ENCODE measurements around the gene PMAIP1. TPM values are rescaled to one million over a fixed set of nuclear protein-coding genes. Genes with fewer than 3 reads are reported as not detected.
A peak's percentile ranks its signal among the peaks of the same experiment; 100 is the strongest.

The PMAIP1 gene
- total RNA-seq, 1 donor from 2014 or later: 3.2 TPM

DNA sequence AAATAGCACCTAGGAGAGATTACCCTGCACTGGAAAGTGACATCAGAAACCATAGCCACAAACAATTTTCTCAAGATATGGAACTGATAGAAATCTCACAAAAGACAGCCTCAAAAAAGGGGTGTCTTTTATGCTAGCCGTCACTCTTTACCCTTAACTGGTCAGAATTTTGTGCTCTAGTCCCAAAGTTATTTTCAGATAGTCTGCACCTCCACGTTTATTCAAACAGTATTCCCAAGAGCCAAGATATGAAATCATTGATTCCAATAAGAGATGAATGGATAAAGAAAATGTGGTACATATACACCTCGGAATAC lies 23.5 kb upstream of the PMAIP1 start:
- Mint-ChIP-seq H3K27me3 (ENCODE audit: unreplicated experiment) (no peaks in the 10 kb centered on the region), H3K4me1 (ENCODE audit: unreplicated experiment) (peaks cover 11% of the 10 kb centered on the region), H3K36me3 (ENCODE audit: low read depth, unreplicated experiment) (no peaks in the 10 kb centered on the region), H3K27ac (ENCODE audit: unreplicated experiment) (no peak overlapping the region), H3K9me3 (ENCODE audit: unreplicated experiment) (no peaks in the 10 kb centered on the region), H3K4me3 (ENCODE audit: unreplicated experiment) (no peak overlapping the region)
- no peak for DNase-seq (ENCODE audit: low spot score)
- TF ChIP-seq, protein P1, sequence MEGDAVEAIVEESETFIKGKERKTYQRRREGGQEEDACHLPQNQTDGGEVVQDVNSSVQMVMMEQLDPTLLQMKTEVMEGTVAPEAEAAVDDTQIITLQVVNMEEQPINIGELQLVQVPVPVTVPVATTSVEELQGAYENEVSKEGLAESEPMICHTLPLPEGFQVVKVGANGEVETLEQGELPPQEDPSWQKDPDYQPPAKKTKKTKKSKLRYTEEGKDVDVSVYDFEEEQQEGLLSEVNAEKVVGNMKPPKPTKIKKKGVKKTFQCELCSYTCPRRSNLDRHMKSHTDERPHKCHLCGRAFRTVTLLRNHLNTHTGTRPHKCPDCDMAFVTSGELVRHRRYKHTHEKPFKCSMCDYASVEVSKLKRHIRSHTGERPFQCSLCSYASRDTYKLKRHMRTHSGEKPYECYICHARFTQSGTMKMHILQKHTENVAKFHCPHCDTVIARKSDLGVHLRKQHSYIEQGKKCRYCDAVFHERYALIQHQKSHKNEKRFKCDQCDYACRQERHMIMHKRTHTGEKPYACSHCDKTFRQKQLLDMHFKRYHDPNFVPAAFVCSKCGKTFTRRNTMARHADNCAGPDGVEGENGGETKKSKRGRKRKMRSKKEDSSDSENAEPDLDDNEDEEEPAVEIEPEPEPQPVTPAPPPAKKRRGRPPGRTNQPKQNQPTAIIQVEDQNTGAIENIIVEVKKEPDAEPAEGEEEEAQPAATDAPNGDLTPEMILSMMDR (IDR thresholded peaks at IDR 0.05; ENCODE audit: unreplicated experiment): no peak

DNA sequence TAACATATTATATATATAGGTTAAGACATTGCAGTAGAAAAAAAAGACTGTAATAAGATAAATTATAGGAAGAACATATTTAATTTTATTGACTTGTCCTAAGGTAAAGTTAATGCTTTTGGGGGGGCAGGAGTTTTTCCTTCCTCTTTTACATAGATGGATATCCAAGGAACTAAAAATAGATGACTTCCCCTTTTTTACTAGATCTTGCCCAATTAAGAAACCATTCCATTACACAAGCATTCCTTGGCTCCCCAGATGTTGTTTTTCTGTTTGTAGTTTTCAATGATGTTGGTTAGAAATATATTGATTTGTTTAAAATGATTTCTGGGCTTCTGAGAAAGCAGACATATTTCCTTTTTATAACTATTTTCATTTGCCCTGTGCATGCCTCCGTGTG lies 22.4 kb upstream of the PMAIP1 start:
- Mint-ChIP-seq H3K4me1 (ENCODE audit: unreplicated experiment) (peaks cover 20% of the 10 kb centered on the region), H3K36me3 (ENCODE audit: low read depth, unreplicated experiment) (no peaks in the 10 kb centered on the region), H3K27me3 (ENCODE audit: unreplicated experiment) (peaks cover 4% of the 10 kb centered on the region), H3K9me3 (ENCODE audit: unreplicated experiment) (no peaks in the 10 kb centered on the region), H3K4me3 (ENCODE audit: unreplicated experiment) (no peak overlapping the region), H3K27ac (ENCODE audit: unreplicated experiment) (no peak overlapping the region)
- DNase-seq (ENCODE audit: low spot score): no peak
- TF ChIP-seq, protein P1 (IDR thresholded peaks at IDR 0.05; ENCODE audit: unreplicated experiment): no peak

DNA sequence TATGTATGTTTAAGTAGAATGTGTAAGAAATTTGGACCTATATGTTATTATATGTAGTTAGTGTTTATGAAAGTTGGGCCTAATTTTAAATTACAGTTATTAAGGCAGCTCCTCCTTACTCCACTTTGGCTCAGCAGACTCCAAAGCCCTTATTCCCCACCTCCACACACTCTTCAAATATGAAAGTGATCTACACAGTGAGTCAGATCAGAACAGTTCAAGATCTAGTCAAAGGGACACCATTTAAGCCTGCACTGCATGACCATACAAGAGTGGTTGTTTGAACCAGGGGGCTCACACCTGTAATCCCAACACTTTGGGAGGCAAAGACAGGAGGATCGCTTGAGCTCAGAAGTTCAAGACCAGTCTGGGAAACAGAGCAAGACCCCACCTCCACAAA lies 21.2 kb upstream of the PMAIP1 start:
- H3K36me3 Mint-ChIP-seq (ENCODE audit: low read depth, unreplicated experiment): no peaks in the 10 kb centered on the region
- H3K9me3 Mint-ChIP-seq (ENCODE audit: unreplicated experiment): no peaks in the 10 kb centered on the region
- no peak for DNase-seq (ENCODE audit: low spot score)
- H3K27ac Mint-ChIP-seq (ENCODE audit: unreplicated experiment): no peak overlapping the region
- no peak overlapping the region for H3K4me3 Mint-ChIP-seq (ENCODE audit: unreplicated experiment)
- peaks cover 4% of the 10 kb centered on the region for H3K27me3 Mint-ChIP-seq (ENCODE audit: unreplicated experiment)
- H3K4me1 Mint-ChIP-seq (ENCODE audit: unreplicated experiment): peaks cover 21% of the 10 kb centered on the region
- TF ChIP-seq, protein P1 (IDR thresholded peaks at IDR 0.05; ENCODE audit: unreplicated experiment): no peak

DNA sequence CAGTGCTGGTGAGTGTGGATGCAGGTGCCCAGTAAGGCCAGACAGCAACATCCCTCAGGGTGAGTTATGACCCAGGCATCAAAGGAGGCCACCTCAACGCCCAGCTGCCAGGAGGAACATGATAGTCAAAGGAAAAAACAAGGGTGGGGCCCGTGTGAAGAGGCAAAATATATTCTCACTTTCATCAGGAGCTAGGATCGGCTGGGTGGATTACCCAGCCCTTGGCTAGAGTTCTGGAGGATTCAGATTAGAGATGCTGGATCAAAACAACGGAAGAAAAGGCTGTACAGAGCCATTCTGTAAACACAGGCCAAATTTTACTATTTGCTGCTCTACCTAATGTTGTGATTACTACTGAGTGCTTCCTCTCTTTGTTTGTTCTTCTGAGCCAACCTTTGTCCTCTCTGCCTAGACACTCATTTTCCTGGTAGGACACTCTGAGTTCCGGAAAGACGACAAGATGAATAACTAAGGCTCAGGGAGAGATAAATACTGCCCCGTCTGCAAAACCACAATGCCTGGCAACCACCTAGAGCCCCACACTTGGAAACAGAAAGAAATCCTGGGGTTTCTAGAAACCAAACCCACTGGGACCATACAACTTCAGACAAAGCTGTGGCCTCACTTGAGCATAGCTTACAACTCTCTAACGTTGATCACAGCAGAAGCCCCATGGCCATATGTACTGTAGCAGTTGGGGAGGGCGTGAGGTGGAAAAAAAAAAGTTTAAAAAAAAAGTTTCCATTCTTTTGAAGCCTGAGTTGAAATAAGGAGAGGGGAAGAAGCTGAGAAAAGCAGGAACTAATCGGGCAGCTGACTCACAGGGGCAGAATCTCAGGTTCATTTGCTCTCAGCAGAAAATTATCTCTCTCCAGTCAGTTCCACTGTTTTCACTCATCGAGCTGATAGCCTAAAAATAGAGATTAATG lies 17.8 kb upstream of the PMAIP1 start:
- Mint-ChIP-seq H3K27ac (ENCODE audit: unreplicated experiment) (peak overlapping the region; percentile 94), H3K27me3 (ENCODE audit: unreplicated experiment) (peaks cover 4% of the 10 kb centered on the region), H3K4me1 (ENCODE audit: unreplicated experiment) (peaks cover 24% of the 10 kb centered on the region), H3K36me3 (ENCODE audit: low read depth, unreplicated experiment) (no peaks in the 10 kb centered on the region), H3K4me3 (ENCODE audit: unreplicated experiment) (peak overlapping the region; percentile 2), H3K9me3 (ENCODE audit: unreplicated experiment) (no peaks in the 10 kb centered on the region)
- peak; percentile 25 for DNase-seq (ENCODE audit: low spot score)
- TF ChIP-seq, protein P1 (IDR thresholded peaks at IDR 0.05; ENCODE audit: unreplicated experiment): no peak

DNA sequence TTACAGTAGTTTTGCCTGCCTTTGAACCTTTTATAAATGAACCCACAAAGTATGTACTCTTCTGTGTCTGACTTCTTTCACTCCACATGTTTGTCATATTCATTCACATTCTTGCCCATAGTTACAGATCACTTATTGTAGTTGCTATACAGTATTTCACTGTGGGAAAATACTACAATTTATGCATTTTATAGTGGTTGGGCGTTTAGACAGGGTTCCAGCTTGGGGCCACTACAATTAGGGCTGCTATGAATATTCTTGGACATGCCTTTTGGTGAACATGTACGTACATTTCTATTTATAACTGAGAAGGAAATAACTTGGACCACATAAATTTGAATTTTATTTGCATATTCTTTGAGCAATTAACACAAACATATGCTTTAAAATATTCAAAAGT lies 15.4 kb upstream of the PMAIP1 start:
- Mint-ChIP-seq H3K27me3 (ENCODE audit: unreplicated experiment) (peaks cover 4% of the 10 kb centered on the region), H3K36me3 (ENCODE audit: low read depth, unreplicated experiment) (no peaks in the 10 kb centered on the region), H3K27ac (ENCODE audit: unreplicated experiment) (no peak overlapping the region), H3K4me1 (ENCODE audit: unreplicated experiment) (peaks cover 24% of the 10 kb centered on the region), H3K4me3 (ENCODE audit: unreplicated experiment) (peak overlapping the region; percentile 53), H3K9me3 (ENCODE audit: unreplicated experiment) (no peaks in the 10 kb centered on the region)
- TF ChIP-seq, protein P1 (IDR thresholded peaks at IDR 0.05; ENCODE audit: unreplicated experiment): no peak
- DNase-seq (ENCODE audit: low spot score): no peak
